Kidney (tissue), 14 donors: ENCODE measurements around the gene SEPTIN8. TPM values are rescaled to one million over a fixed set of nuclear protein-coding genes. Genes with fewer than 3 reads are reported as not detected.

ENCODE experiments used
- DNase-seq, 5 donors: peaks; one replicate each; pipeline ENCODE4 v3.0.0-alpha.2; 2013 to 2020
- FAIRE-seq: peaks from 2 replicates; lab custom pipeline; 2012; peaks lifted over from hg19 to GRCh38; lab: Jason Lieb, UNC
- H3K27ac ChIP-seq, 2 donors: one replicate each; pipeline ENCODE4 v1.7.0; 2013; ENCODE audit warnings: low read depth in 2 of 2, low read length in 2 of 2, inconsistent platforms in 1 of 2
- H3K27me3 ChIP-seq: one replicate; pipeline ENCODE4 v1.7.1; 2013; ENCODE audit warnings: low read length, inconsistent platforms; ENCODE audit not compliant: control insufficient read depth, insufficient read depth
- H3K36me3 ChIP-seq, 3 donors: one replicate each; pipeline versions ENCODE4 v1.7.0 to v1.7.1; 2013; ENCODE audit warnings: low read length in 3 of 3, control low read depth in 1 of 3, inconsistent platforms in 1 of 3; ENCODE audit not compliant: insufficient read depth in 3 of 3, control insufficient read depth in 2 of 3
- H3K4me1 ChIP-seq, 3 donors: one replicate each; pipeline versions ENCODE4 v1.7.0 to v1.7.1; 2013; ENCODE audit warnings: low read length in 3 of 3, inconsistent platforms in 1 of 3, low read depth in 1 of 3; ENCODE audit not compliant: control insufficient read depth in 2 of 3, insufficient read depth in 2 of 3
- H3K4me3 ChIP-seq, 3 donors: one replicate each; pipeline versions ENCODE4 v1.7.0 to v1.8.1; 2013; ENCODE audit warnings: low read length in 3 of 3, control low read depth in 1 of 3, inconsistent platforms in 1 of 3
- H3K9ac ChIP-seq, 3 donors: one replicate each; pipeline versions ENCODE4 v1.7.0 to v1.7.1; 2013; ENCODE audit warnings: low read length in 3 of 3, control low read depth in 1 of 3, inconsistent platforms in 1 of 3
- H3K9me3 ChIP-seq, 3 donors: one replicate each; pipeline versions ENCODE4 v1.7.0 to v1.7.1; 2013; ENCODE audit warnings: low read length in 3 of 3, control low read depth in 1 of 3, inconsistent platforms in 1 of 3; ENCODE audit not compliant: control insufficient read depth in 2 of 3, insufficient read depth in 1 of 3
- CTCF ChIP-seq: IDR thresholded peaks from 3 replicates; pipeline ENCODE4 v1.5.1; 2012; ENCODE audit warnings: mild to moderate bottlenecking, moderate library complexity, borderline replicate concordance; ENCODE audit not compliant: insufficient read depth; ENCODE audit errors: extremely low read depth
- intact Hi-C: fragments of 100-400 bp; cut with DNase I; formaldehyde crosslinking; loops from one replicate; pipeline ENCODE4 v1.11.1; 2022
- polyA plus RNA-seq: library from polyadenylated mRNA; stranded (reverse); fragments of 350-450 nt; fragmentation: Illumina TruSeq; extraction: RNeasy Lipid Tissue Mini Kit (QIAGEN cat#74804); gene quantifications from one replicate; pipeline ENCODE4 v1.2.3, GENCODE V29; 2014; ENCODE audit warnings: low read depth, low replicate concordance; ENCODE audit not compliant: insufficient read depth
- total RNA-seq: library from RNA; stranded (reverse); fragmentation: NEBNext Ultra II Directional; extraction: Animal tissue kit (Norgen Biotek cat#: 25700); gene quantifications from one replicate; pipeline ENCODE4 v1.2.1, GENCODE V29; 2021
- donor health status: control.
- donor health status: control.
- donor health status: control.
- donor health status: control.
- donor health status: control.
- donor health status: DM: yes; HTN: yes; CAD: no.
- donor health status: Normal renal cell carcinoma (clear cell type).

Gene SEPTIN8
- total and polyA plus RNA-seq, 2 donors from 2014 or later: 24.9 to 54.4 TPM

GRCh38 chr5:132754947-132755346, 22.1 kb downstream of the SEPTIN8 start:
- Histone ChIP-seq H3K36me3 (peaks cover 0 to 22% (median 6%) of the 10 kb centered on the region in 3 donors), H3K4me1 (peaks cover 0 to 12% (median 4%) of the 10 kb centered on the region in 3 donors)
- no peak for FAIRE-seq

GRCh38 chr5:132754111-132754510, 22.9 kb downstream of the SEPTIN8 start:
- Histone ChIP-seq H3K4me3 (no peak overlapping the region), H3K9ac (no peak overlapping the region), H3K27me3 (no peaks in the 10 kb centered on the region), H3K9me3 (no peaks in the 10 kb centered on the region), H3K36me3 (peaks cover 0 to 14% (median 2%) of the 10 kb centered on the region in 3 donors), H3K4me1 (peaks cover 0 to 12% (median 4%) of the 10 kb centered on the region in 3 donors), H3K27ac (no peak overlapping the region)
- intact Hi-C loops: no loop called here
- TF ChIP-seq CTCF: no peak
- DNase-seq (no peak), FAIRE-seq (no peak)

More at GRCh38 chr5:132754947-132755346, 22.1 kb downstream of the SEPTIN8 start:
- H3K27ac ChIP-seq: no peak overlapping the region
- peak in 3 of 5 donors; percentile 29 to 68 (median 39) for DNase-seq
- no peak for TF ChIP-seq CTCF
- no peak overlapping the region for H3K9ac ChIP-seq
- H3K9me3 ChIP-seq: no peaks in the 10 kb centered on the region
- no peak overlapping the region for H3K4me3 ChIP-seq
- no peaks in the 10 kb centered on the region for H3K27me3 ChIP-seq
- intact Hi-C loops: no loop called here

GRCh38 chr5:132753135-132753987, 23.7 kb downstream of the SEPTIN8 start:
- no peak for TF ChIP-seq CTCF
- DNase-seq: peak in 4 of 5 donors; percentile 27 to 76 (median 45)
- intact Hi-C loops: no loop called here

More at GRCh38 chr5:132753135-132753987, 23.7 kb downstream of the SEPTIN8 start:
- peaks cover 0 to 9% (median 2%) of the 10 kb centered on the region in 3 donors for H3K36me3 ChIP-seq
- no peaks in the 10 kb centered on the region for H3K27me3 ChIP-seq
- no peak for FAIRE-seq
- H3K4me3 ChIP-seq: no peak overlapping the region
- H3K9me3 ChIP-seq: no peaks in the 10 kb centered on the region
- no peak overlapping the region for H3K9ac ChIP-seq
- peak overlapping the region in 1 of 2 donors; percentile 32 for H3K27ac ChIP-seq
- peaks cover 0 to 12% (median 4%) of the 10 kb centered on the region in 3 donors for H3K4me1 ChIP-seq
